HG03103 (cell line): Measurements from ENCODE around the gene SLC22A2.

Experiments
- ATAC-seq: cut with Tn5 transposase; IDR thresholded peaks from one replicate; pipeline ENCODE4 v1.9.1; 2021; ENCODE audit warnings: low read depth; ENCODE audit not compliant: unreplicated experiment

Gene SLC22A2

DNA sequence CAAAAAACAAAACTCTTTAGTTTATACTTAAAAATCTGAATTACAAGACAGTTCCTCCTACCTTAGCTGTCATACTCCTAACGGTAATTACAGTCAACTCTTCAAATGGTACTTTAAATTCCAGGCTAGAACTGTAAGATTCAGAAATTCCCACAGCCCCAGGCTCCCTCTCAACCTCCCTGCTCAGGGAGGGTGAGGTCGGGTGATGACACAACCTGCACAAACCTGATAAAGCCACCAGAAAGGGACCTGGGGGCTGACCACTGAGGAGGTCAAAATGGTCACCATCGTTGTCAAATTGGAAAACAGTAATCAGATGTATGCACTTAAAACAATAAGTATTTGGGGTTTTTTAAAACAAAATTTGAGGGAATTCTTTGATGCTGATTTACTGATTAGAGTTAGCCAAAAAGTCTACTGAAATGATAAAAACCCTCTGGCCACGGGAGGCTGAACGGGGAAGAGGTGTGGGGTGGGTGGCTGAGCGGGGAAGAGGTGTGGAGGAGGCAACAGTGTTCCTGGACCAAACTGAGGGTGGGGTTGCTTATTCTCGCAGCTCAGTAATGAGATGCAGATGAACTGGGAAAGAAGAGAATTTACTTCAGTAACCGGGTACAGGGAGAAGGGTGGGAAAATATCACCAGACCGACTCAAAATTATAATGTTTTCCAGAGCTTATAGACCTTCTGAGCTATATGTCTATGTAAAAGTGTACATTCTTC lies 84.7 kb downstream of the SLC22A2 start:
- ATAC-seq = no peak

DNA sequence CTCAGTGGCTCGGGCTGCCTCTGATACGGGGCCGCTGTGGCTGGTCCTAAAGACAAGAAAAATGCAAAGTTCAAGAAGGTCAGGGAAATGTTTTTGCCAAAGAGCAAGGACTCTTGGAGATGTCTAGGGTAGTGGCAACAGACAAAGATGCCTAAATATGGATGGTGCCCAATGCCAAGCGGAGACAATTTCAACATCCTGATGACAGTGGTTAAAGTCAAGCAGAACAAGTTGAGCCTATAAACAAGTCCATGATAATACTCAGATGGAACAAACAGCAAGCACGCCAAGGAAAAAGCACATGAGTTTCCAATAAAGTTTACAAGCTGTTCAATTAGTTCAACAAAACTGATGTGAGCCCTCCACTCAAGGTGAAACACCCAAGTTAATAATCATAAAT lies 85.9 kb downstream of the SLC22A2 start:
- no peak for ATAC-seq

DNA sequence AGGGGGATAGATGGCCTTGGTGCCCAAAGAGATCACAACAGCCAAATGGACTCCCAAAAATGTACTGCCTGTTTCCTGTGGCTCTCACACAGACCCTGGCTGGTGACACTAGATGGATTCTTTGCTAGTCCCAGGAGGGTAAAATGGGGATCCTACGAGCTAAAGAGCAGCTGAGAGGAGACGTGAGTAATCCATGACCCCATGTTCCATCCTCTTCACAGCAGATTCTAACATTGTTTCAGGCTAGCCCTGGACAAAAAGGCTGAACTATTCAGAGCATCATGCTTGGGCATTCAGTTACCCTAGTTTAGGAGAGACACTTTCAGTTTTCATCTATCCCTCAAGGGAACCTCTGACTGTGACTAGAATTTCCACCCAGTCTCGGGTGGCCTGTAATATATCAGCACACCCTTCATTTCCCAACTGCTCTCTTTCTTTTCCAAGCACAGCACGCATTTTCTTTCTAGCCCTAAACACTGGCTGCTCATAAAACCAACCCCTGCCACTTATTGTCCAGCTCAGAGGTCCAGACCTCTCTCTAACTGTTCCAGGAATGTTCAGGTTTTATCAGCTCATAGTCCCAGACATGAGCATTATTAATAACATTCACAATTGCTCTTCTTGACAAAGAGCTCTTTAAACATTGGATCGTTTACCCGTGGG lies 88.5 kb downstream of the SLC22A2 start:
- ATAC-seq = no peak

DNA sequence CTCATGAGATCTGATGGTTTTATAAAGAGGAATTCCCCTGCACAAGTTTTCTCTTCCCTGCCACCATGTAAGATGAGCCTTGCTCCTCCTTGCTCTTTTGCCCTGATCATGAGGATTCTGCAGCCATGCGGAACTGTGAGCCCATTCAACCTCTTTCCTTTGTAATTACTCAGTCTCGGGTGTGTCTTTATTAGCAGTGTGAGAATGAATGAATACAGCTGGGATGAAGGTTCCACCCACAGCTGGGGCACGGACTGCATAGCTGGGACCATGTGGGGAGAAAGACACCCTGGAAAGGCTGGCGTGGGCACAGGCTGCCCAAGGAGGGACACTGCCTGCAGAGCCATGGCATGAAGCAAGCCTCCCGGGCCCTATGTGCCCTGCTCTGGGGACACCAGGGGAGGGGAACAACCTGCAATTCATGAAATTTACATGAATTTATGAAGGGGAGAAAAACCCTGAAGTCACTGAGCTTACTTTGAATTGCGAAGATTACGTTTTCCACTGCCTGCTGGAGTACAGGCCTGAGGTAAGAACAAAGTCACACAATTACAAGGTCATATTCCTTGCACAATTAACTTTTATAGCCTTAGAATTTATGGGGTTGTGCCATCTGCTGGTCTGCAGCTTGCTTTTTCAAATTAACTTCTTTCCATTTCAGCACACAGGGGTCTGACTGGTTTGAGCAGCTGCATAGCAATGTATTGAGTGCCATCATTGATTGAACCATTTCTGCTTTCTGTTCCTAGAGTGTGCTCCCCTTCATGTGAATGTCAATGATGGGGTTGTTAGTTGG lies 90.8 kb downstream of the SLC22A2 start:
- no peak for ATAC-seq
